ENCODE data around the gene RBM11.

- TF ChIP-seq EP300 (IDR thresholded peaks at IDR 0.05) (no peak), CTCF (IDR thresholded peaks at IDR 0.05) (no peak), POLR2A (IDR thresholded peaks at IDR 0.05) (no peak)
Measured at GRCh38 chr21:14263879-14264278, 47.9 kb downstream of the RBM11 start.

Data from stomach (tissue), 4 donors.